LNCAP (cell line): ENCODE data around the gene TTLL12.

ENCODE experiments used
- TF ChIP-seq, protein P1 (sequence below): fragments of 450-650 bp; IDR thresholded peaks from 2 replicates; pipeline ENCODE4 v1.5.1; 2017; ENCODE audit warnings: mild to moderate bottlenecking

TTLL12 gene

DNA sequence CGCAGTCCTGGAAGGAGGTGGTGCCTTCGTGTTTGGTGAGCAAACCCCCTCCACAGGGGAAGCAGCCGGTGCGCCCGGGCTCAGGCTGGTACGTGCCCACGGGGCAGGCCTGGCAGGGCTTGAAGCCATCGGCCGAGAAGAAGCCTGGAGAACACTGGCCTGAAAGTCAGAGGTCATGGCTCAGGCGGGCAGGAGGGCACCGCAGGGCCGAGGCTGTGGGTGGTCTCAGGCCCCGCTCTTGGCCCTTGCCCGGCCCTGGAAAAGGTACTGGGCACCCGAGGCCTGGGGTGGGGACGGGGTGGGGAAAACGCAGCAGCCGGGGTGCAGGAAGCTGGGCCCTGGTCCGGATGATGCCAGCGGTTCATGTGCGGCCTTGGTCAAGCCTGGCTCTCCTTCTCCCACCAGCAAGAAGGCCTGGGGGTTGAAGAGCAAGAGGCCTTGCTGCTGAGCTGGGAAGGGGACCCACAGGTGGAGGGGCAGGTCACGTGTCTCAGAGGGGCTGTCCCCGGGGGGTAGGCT is 25.6 kb upstream of the TTLL12 start:
- TF ChIP-seq, protein P1, sequence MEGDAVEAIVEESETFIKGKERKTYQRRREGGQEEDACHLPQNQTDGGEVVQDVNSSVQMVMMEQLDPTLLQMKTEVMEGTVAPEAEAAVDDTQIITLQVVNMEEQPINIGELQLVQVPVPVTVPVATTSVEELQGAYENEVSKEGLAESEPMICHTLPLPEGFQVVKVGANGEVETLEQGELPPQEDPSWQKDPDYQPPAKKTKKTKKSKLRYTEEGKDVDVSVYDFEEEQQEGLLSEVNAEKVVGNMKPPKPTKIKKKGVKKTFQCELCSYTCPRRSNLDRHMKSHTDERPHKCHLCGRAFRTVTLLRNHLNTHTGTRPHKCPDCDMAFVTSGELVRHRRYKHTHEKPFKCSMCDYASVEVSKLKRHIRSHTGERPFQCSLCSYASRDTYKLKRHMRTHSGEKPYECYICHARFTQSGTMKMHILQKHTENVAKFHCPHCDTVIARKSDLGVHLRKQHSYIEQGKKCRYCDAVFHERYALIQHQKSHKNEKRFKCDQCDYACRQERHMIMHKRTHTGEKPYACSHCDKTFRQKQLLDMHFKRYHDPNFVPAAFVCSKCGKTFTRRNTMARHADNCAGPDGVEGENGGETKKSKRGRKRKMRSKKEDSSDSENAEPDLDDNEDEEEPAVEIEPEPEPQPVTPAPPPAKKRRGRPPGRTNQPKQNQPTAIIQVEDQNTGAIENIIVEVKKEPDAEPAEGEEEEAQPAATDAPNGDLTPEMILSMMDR = no peak

DNA sequence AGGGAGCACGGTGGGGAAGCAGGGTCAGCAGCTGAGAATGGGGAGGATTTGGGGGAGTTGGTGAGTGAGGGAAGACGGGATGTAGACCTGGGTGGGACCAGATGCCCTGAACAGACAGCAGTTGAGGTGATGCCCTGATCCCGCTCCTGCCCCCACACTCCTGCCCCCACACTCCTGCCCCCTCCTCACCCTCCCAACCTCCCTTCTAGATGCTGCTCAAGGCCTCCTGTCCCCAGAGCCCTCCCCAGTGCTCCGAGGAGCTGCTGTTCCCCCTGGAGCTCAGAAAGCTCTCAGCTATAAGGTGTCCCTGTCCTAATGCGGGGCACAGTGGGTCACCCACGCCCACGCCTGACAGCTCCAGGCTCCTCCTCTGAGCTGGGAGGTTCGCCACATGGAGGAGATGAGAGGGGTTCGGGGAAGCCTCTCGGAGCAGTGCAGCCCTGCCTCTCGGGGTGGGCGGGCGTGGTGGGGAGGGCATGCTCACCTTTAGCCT is 25.1 kb upstream of the TTLL12 start:
- TF ChIP-seq, protein P1 = no peak

DNA sequence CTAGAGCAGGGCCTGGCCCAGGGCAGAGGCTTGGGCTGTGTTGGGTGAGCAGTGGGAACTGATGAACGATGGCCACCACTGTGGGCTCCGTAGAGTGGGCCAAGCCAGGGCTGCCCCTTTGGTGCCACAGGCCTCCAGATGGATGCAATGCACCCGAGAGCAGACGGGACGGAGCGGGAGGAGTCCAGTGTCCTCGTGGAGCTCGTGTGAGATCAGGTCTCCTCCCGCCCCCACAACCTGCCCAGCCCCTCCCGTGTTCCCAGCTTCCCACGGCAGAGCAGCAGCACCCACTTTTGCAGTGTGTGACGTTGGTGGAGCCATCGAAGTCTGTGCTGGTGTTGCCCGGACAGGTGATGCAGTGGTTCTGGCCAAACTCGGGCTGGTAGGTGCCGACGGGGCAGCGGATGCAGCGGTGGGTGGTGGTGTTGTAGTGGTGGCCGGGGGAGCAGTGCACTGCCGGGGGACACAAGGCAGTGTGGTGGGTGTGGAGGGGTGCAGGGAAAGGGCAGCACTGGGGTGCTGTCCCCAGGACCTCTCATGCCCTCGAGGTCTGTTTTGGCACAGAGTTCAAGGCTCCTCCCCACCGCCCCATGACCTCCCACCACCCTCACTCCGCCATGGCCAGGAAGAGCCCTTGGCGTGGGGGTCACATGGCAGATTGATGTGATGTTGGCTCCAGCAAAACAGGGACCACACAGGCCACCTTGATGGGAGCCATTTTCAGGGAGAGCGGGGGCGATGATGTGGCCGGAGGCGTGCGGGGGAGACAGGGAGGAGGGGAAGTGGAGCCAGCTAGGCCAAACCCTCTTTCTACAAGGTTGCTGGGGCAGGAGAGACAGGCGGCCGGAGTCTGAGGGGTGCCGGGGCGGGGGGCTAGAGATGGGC is 23.9 kb upstream of the TTLL12 start:
- TF ChIP-seq, protein P1 = no peak

DNA sequence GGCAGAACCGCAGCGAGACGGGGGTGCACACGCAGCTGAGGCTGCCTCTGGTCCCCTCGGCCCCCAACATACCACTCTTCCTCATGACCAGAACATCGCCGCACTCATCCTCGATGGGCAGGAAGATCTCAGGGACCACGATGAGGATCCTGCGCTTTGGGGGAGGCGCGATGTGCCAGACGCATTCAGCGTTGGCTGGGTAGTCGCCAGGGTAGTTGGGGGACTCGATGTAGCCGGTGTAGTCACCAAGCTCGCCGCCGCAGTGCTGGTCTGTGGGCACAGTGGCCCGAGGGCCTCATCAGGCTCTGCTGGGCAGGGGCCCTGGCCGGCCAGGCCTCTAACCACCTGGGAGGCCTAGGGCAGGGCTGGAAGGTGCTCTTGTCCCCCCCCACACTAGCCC is 23.0 kb upstream of the TTLL12 start:
- TF ChIP-seq, protein P1 = no peak

DNA sequence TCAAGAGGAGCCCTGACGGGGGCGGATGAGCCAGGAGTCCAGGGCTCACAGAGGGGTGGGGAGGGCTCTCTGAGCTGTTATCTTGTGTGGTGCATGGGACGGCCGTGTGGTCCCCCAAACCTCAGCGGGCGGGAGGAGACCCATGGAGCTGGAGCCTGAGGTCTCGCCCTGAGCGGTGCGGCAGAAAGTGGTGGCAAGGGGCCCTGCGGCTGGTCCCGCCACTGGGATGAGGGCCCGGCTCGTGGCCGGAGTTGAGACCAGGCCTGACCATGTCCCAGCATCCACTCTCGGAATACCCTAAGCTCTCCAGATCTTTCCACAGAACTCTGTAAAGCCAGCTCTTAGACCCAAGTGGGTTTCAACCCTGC is 22.6 kb upstream of the TTLL12 start:
- TF ChIP-seq, protein P1 = no peak

DNA sequence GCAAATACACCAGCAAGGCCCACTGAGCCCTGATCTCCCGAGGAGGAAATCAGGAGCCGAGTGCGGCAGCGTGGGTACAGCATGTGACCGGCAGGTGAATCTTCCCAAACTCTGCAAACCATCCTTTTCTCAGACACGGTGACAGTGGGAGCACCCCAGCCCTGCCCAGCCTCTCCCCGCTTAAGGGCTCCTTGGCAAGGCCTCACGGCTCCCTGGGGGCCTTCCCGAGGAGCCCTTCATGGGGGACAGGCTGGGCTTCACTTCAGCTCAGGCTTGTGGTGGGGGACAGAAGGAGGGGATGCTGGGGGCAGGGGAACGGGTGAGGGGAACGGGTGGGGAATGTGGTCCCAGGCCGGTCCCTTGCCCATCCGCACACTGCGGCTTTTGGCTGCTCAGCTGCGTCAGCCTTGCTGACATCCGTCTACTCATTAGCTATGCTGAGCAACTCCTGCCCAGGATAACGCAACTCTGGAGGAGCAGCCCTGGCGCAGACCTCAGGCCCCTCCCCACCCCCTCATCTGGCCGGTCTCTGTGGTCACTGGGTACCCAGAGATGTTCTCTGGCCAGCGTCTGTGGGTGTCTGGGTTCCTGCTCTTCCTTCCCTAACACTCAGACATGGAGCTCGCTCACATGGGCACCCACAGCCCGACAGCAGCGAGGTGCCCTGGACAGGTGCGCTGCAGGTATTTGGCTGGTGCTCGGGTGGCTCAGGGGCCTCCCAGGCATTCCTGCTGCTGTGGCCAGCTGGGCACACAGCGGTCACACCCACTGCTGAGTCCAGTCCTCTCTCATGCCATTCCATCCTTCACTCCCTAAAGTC is 22.0 kb upstream of the TTLL12 start:
- TF ChIP-seq, protein P1 = no peak

DNA sequence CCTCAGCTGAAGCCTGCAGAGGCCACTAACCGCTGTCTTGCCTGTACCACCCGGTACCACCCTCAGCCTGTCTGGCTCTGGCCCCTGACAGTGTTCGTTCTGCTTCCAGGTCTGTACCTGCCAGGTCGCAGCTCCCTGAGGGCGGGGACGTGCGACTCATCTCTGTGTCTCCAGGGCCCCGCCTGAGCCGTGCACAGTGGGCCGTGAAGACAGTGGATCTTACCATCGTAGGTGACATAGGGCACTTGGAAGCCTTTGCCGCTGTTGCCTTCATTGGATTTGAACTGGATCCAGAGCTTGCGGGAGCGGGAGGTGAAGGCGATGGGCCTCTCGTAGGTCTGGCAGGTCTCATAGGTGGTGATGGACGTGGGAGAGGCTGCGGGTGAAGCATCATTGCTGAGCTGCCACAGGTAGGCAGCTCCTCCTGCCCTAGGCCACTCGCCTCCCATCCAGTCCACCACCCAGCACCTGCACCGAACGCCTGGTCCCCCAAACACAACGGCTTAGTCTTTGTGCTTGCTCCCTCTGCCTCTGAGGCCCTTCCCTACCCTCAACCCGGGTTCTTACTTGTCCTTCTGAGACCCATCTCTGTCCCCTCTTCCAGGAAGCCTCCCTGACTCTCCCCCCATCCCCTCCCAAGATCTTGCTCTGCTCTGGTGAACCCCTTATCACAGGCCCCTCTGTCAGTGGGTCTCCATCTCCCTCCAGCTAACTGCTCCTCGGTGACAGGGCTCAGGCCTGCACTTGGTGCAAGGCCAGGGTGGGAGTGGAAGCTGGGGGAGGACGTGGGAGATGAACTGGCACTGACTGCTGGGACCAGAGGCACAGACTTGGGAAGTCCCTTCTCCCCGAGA is 21.1 kb upstream of the TTLL12 start:
- TF ChIP-seq, protein P1 = no peak
